ENCODE data around the gene ZNF611. TPM values are rescaled to one million over a fixed set of nuclear protein-coding genes. Genes with fewer than 3 reads are reported as not detected.

Gene ZNF611
- 60.0 and 88.6 TPM in 2 replicates for total RNA-seq (2011; cell fraction: chromatin; rRNA removed; ENCODE audit: low replicate concordance)
- total RNA-seq (2011; cell fraction: nucleolus; rRNA removed): 33.5 and 37.6 TPM in 2 replicates
- 52.8 and 67.6 TPM in 2 replicates for total RNA-seq (2011; cell fraction: nucleoplasm; rRNA removed)
- total RNA-seq (2014; rRNA removed) (8.8 and 12.7 TPM in 2 replicates), total RNA-seq (2014; rRNA removed; fragmentation: Illumina TruSeq; extraction: Trizol) (19.0 and 19.3 TPM in 2 replicates), total RNA-seq (2015; rRNA removed; fragmentation: Illumina TruSeq; extraction: Trizol) (15.2 and 18.6 TPM in 2 replicates), total RNA-seq (2021) (24.1 and 29.6 TPM in 2 replicates), polyA plus RNA-seq (2011; rRNA removed) (9.7 and 12.8 TPM in 2 replicates), polyA plus RNA-seq (2014; fragmentation: Illumina TruSeq; extraction: Trizol) (15.0 and 19.0 TPM in 2 replicates), polyA plus RNA-seq (2014; fragmentation: Nextera tagmentation; extraction: Ambion mirVana) (1 to 10 TPM; 3.7 to 4.3 TPM), polyA plus RNA-seq (2014; rRNA removed) (9.3 and 12.1 TPM in 2 replicates), polyA minus RNA-seq (2011; rRNA and poly(A)+ RNA removed) (32.7 and 36.5 TPM in 2 replicates), Bru-seq, nascent RNA (percentile 76 among the genes with signal in this experiment), BruChase-seq, experiment 1, labeled RNA remaining after a 2-hour chase (percentile 78 among the genes with signal in this experiment), BruChase-seq, experiment 2, labeled RNA remaining after a 6-hour chase (percentile 78 among the genes with signal in this experiment)
- 3.4 and 5.4 TPM in 2 replicates for polyA plus RNA-seq (2011; cell fraction: cytosol; rRNA removed)
- 12.2 and 14.2 TPM in 2 replicates for polyA plus RNA-seq (2011; cell fraction: nucleus; rRNA removed)
- polyA plus RNA-seq (2012): 11.9 and 22.7 TPM in 2 replicates
- 13.7 and 14.7 TPM in 2 replicates for polyA minus RNA-seq (2011; cell fraction: cytosol; rRNA and poly(A)+ RNA removed)
- polyA minus RNA-seq (2011; cell fraction: nucleus; rRNA and poly(A)+ RNA removed): 11.3 and 16.3 TPM in 2 replicates
- long read RNA-seq, experiment 1, full-length matches to known transcripts: 8 of 85 reads
- long read RNA-seq, experiment 1, partial matches to known transcripts: 2 of 85 reads
- long read RNA-seq, experiment 1, other reads (novel, unspliced or antisense): 75 of 85 reads
- long read RNA-seq, experiment 2, partial matches to known transcripts: 4 of 11 reads
- long read RNA-seq, experiment 2, other reads (novel, unspliced or antisense): 6 of 11 reads
- long read RNA-seq, experiment 3, partial matches to known transcripts: 1 of 8 reads
- long read RNA-seq, experiment 3, other reads (novel, unspliced or antisense): 7 of 8 reads

GRCh38 chr19:52734893-52735661 is at the start of gene ZNF611:
ZNF611 (minus strand) TSS chr19:52735044; CDS start chr19:52715894, 19,150 bp downstream.
- Histone ChIP-seq H3K79me2 (ENCODE audit: control insufficient read depth, insufficient read depth, low read length) (peaks cover 24% of the 10 kb centered on the region), H3K4me2 (ENCODE audit: insufficient read depth, low read length) (peak within 1 kb of the TSS; percentile 75), H3K27ac (ENCODE audit: extremely low read depth, low read depth, low read length) (peak within 1 kb of the TSS; percentile 81), H3K9me1 (ENCODE audit: control insufficient read depth, insufficient read depth, low read length) (no peaks in the 10 kb centered on the region), H3K9ac (ENCODE audit: insufficient read depth in 1 of 2, low read depth in 2 of 2, low read length in 2 of 2) (peak within 1 kb of the TSS; percentile 90 to 92), H3K4me3 (peak within 1 kb of the TSS; percentile 56), H4K20me1 (replicated peaks; ENCODE audit: control insufficient read depth, insufficient read depth, low read length) (no peaks in the 10 kb centered on the region), H3K9me3 (replicated peaks; ENCODE audit: control insufficient read depth, insufficient read depth, low read depth, low read length) (peaks cover 5% of the 10 kb centered on the region), H3K27me3 (ENCODE audit: control insufficient read depth in 2 of 2, insufficient read depth in 2 of 2, low read length in 2 of 2) (no peaks in the 10 kb centered on the region), H3K4me1 (replicated peaks in 1 of 2; ENCODE audit: control insufficient read depth in 2 of 2, insufficient read depth in 2 of 2, low read length in 2 of 2) (peaks cover 2 to 16% of the 10 kb centered on the region in 2 experiments; a peak in 2 of 5 replicates), H3K36me3 (ENCODE audit: control insufficient read depth, insufficient read depth, low read length) (peaks cover 4% of the 10 kb centered on the region; the same call in 1 of the 3 replicates), H2AFZ (ENCODE audit: low read depth, low read length) (peak within 1 kb of the TSS; percentile 81)
- WGBS (ENCODE audit: insufficient coverage, low coverage, missing lambda C conversion rate): 23% methylated on average over 22 of the region's 38 CpGs
- no TSS peak for BruUV-seq (replicated peaks)
- ATAC-seq (peak; percentile 99), DNase-seq (ENCODE audit: extremely low read depth in 1 of 4, low spot score in 3 of 4) (peak; percentile 95 to 98 (median 96)), FAIRE-seq (peak; percentile 89)
- ChIA-PET POLR2A (no interaction called here), CTCF (ENCODE audit: low intra/inter-chr PET ratio) (interaction anchor here (0.6 kb wide), 1 partner anchor 97 kb away, joined by 3 read pairs; the partner anchor contains the start of gene ZNF83)
- intact Hi-C loops (cut with micrococcal nuclease) (no loop called here), in situ Hi-C loops (cut with MboI) (no loop called here)
- TF ChIP-seq ZBTB34 (CRISPR knock-in tag; IDR thresholded peaks at IDR 0.05): no peak
- TF ChIP-seq, protein P1, sequence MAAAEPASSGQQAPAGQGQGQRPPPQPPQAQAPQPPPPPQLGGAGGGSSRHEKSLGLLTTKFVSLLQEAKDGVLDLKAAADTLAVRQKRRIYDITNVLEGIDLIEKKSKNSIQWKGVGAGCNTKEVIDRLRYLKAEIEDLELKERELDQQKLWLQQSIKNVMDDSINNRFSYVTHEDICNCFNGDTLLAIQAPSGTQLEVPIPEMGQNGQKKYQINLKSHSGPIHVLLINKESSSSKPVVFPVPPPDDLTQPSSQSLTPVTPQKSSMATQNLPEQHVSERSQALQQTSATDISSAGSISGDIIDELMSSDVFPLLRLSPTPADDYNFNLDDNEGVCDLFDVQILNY (CRISPR knock-in tag; IDR thresholded peaks at IDR 0.05): no peak
- no peak for TF ChIP-seq ZNF3 (CRISPR knock-in tag; IDR thresholded peaks at IDR 0.05)
- no peak for TF ChIP-seq ZNF518B (CRISPR knock-in tag; IDR thresholded peaks at IDR 0.05)
- TF ChIP-seq RBM14 (IDR thresholded peaks at IDR 0.05; ENCODE audit: borderline replicate concordance, insufficient read depth, low read depth, low read length): no peak
- TF ChIP-seq JUND (IDR thresholded peaks at IDR 0.05; ENCODE audit: borderline replicate concordance, low read depth, low read length): 0 out of 2 replicates have a peak, but pooled peaks have one; percentile 39
- TF ChIP-seq JUND (tag; IDR thresholded peaks at IDR 0.05; ENCODE audit: borderline replicate concordance, low read depth, low read length): no peak; the same call in 2 of the 3 replicates
- peak; percentile 43 for TF ChIP-seq KDM5B (IDR thresholded peaks at IDR 0.05; ENCODE audit: insufficient replicate concordance, low read depth, low read length)
- no peak for TF ChIP-seq ZNF134 (CRISPR knock-in tag; conservative IDR thresholded peaks at IDR 0.05)
- TF ChIP-seq DNMT1 (IDR thresholded peaks at IDR 0.05): no peak

All from K562 (cell line).